Activated CD4-positive, alpha-beta T cell treated with anti-CD3 and anti-CD28 coated beads, Interleukin-2, amount 50 U/mL, for 1 hour (primary cell): ENCODE results near the gene ZNF808.
"Not testable (repeated sequence)": the region's sequence is repeated elsewhere in the genome, so short reads cannot be mapped to it uniquely, and the experiment has no call there.

Experiments used
- DNase-seq: peaks from one replicate; pipeline ENCODE4 v3.0.0-alpha.2; 2020

The ZNF808 gene

GRCh38 chr19:52527134-52527955 lies at the start of gene ZNF808:
Gene ZNF808 (plus strand): TSS chr19:52527668. CDS start chr19:52543285, 15,617 bp downstream.
- DNase-seq: peak; percentile 98

DNA sequence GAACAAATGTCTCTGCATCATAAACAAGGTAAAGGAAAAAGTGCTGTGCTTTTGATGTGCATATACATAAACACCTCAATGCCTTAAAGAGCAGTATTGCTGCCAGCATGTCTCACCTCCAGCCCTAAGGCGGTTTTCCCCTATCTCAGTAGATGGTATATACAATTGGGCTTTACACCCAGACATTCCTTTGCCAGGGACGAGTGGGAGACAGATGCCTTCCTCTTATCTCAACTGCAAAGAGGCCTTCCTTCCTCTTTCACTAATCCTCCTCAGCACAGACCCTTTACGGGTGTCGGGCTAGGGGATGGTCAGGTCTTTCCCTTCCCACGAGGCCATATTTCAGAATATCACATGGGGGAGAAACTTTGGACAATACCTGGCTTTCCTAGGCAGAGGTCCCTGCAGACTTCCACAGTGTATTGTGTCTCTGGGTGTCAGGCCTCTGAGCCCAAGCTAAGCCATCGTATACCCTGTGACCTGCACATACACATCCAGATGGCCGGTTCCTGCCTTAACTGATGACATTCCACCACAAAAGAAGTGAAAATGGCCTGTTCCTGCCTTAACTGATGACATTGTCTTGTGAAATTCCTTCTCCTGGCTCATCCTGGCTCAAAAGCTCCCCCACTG lies 43.2 kb upstream of the ZNF808 start:
- not testable (repeated sequence) for DNase-seq

GRCh38 chr19:52485064-52485463 lies 42.4 kb upstream of the ZNF808 start:
- DNase-seq: not testable (repeated sequence)

DNA sequence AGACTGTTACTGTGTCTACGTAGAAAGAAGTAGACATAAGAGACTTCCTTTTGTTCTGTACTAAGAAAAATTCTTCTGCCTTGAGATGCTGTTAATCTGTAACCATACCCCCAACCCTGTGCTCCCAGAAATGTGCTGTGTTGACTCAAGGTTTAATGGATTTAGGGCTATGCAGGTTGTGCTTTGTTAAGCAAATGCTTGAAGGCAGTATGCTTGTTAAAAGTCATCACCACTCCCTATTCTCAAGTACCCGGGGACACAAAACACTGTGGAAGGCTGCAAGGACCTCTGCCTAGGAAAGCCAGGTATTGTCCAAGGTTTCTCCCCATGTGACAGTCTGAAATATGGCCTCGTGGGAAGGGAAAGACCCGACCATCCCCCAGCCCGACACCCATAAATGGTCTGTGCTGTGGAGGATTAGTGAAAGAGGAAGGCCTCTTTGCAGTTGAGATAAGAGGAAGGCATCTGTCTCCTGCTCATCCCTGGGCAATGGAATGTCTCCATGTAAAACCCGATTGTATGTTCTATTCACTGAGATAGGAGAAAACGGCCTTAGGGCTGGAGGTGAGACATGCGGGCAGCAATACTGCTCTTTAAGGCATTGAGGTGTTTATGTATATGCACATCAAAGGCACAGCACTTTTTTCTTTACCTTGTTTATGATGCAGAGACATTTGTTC lies 41.8 kb upstream of the ZNF808 start:
- not testable (repeated sequence) for DNase-seq

DNA sequence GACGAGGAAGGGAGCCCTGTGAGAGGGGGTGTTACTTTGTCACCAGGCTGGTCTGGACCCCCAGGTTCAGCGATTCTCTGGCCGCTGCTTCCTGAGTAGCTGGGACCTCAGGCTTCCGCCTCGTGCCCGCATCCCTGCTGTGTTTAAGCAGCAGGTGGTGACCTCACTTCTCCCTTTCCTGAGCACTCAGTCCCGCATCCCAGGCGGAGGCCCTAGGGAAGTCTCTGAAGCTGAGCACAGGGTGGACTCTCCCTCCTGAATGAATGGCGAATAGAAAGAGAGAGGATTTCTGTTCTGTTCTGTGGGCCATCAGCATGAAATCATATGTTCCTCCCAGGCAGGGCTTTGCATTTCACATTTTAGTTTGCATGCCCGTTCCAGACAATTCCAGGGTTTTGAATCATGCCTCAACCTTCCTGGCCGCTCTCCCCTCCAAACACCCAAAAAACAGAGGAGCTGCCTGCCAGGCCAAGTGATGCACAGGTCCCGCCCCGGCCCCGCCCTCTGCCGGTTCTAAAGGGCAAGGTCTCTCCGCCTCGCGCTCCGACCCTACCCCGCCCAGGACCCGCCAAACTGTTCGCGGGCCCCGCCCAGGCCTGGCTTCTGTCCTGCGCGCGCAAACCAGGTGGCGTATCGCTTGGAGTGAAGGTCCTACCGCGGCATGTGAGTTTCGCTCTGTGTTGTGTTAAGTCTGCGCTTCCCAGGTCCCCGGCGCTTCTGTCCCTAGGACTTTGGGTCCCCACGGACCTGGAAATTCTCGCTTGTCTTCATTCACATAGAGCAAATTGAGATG lies 35.1 kb upstream of the ZNF808 start:
- DNase-seq: no peak

GRCh38 chr19:52492994-52493470 lies 34.4 kb upstream of the ZNF808 start:
- no peak for DNase-seq

GRCh38 chr19:52494518-52494917 lies 33.0 kb upstream of the ZNF808 start:
- DNase-seq: no peak

DNA sequence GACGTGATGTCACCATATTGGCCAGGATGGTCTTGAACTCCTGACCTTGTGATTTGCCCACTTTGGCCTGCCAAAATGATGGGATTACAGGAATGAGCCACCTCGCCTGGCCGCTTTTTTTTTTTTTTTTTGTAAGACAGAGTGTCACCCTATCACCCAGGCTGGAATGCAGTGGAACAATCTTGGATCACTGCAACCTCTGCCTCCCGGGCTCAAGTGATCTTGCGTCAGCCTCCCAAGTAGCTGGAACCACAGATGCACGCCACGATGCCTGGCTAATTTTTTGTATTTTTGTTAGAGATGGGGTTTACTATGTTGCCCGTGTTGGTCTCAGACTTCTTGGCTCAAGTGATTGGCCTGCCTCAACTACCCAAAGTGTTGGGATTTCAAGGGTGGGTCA lies 28.9 kb upstream of the ZNF808 start:
- no peak for DNase-seq

DNA sequence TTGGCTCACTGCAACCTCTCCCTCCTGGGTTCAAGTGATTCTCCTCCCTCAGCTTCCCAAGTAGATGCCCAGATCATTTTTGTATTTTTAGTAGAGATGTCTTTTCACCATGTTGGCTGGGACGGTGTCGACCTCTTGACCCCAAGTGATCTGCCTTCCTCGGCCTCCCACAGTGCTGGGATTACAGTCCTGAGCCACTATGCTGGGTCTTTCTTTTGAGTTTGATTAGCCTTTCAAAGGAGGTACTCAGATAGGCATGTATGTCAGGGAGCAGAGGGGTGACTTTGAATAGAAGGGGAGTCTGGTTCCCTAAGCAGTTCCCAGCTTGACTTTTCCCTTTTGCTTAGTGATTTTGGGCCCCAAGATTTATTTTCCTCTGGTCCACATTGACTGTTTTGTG lies 27.0 kb upstream of the ZNF808 start:
- not testable (repeated sequence) for DNase-seq

GRCh38 chr19:52500991-52501390 lies 26.5 kb upstream of the ZNF808 start:
- DNase-seq: not testable (repeated sequence)

DNA sequence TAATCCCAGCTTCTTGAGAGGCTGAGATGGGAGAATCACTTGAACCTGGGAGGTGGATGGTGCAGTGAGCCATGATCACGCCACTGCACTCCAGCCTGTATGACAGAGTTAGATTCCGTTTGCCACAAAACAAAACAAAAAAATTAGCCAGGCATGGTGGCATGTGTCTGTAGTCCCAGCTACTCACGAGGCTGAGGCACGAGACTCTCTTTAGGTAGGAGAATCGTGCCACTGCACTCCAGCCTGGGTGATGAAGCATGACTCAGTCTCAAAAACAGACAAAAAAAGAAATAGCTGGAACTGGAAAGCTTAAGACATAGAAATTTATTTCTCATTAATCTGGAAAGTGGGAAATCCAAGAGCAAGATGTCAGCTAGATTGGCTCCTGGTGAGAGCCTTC lies 20.2 kb upstream of the ZNF808 start:
- no peak for DNase-seq

DNA sequence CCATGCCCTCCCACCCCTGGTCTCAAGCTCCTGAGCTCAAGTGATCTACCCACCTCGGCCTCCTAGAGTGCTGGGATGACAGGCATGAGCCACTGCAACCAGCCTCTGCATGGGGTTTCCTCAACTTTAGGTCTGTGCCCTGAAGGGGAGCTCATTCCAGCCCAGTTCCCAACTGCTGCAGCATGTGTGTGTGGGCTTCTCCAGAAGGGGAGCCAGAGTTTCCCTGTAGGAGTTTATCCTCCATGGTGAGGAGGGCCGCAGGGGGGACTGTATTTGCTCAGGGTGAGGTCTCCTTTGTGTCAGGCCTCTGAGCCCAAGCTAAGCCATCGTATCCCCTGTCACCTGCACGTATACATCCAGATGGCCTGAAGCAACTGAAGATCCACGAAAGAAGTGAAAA lies 11.3 kb upstream of the ZNF808 start:
- no peak for DNase-seq

DNA sequence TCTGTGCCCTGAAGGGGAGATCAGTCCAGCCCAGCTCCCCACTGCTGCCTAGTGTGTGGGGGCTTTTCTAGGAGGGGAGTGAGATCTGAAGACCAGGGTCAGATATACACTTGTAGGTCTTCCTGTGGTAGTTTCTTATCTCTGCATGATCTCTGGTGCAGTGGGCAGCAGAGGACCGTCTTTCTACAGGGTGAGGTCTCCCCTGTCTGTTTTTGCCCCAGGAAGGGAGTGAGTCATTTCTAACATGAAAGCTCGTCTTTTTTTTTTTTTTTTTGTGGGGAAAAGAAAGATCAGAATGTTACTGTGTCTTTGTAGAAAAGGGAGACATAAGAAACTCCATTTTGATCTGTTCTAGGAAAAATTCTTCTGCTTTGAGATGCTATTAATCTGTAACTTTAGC lies 8.8 kb upstream of the ZNF808 start:
- DNase-seq: no peak

- DNase-seq: not testable (repeated sequence)
Observed at GRCh38 chr19:52519175-52519574, 8.3 kb upstream of the ZNF808 start.

- no peak for DNase-seq
Observed at GRCh38 chr19:52520013-52520412, 7.5 kb upstream of the ZNF808 start.

- no peak for DNase-seq
Observed at GRCh38 chr19:52522551-52522950, 4.9 kb upstream of the ZNF808 start.

DNA sequence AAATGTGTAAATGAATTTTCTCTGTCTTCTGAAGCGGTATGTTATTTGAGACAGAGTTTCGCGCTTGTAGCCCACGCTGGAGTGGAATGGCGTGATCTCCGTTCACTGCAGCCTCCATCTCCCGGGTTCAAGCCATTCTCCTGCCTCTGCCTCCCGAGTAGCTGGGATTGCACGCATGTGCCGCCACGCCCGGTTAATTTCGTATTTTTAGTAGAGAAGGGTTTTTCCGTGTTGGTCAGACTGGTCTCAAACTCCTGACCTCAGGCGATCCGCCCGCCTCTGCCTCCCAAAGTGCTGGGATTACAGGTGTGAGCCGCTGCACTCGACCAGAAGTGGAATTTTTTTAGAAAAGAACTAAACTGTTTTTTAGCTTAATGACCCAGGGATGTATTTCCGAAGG lies 3.4 kb upstream of the ZNF808 start:
- DNase-seq: no peak

GRCh38 chr19:52527956-52528351 lies 486 bp downstream of the ZNF808 start:
- no peak for DNase-seq

DNA sequence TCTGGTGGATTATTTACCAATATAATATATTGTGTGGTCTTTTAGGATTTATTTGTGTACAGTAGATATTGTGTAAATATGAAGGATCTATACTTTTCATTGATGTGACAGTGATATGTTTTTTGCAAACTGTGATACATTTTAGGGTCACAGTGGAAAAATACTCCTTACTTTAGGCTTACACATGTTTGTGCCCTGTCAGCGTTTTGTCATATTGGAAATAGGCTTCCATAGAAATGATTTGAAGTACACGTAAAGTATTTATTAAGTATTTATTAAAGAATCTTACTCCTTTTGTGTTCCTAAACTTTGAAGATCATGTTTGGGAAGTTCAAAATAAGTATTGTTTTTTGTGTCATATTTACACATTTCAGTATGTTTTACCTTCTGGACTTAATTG lies 5.0 kb downstream of the ZNF808 start:
- DNase-seq: no peak

DNA sequence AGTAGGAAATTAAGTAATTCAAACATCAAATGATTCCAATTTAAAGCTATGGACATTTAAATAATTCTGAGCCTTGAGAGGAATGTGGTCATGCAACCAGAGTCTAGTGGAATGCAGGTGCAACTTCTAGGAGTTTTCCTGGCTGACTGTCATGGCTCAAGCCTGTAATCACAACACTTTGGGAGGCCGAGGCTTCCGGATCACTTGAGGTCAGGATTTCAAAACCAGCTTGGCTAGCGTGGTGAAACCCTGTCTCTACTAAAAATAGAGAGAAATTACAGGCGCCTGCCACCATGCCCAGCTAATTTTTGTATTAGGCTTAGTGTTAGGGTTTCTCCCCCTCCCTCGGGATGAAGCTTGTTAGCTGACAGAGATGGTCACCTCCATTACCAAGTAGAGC lies 6.4 kb downstream of the ZNF808 start:
- DNase-seq: no peak

DNA sequence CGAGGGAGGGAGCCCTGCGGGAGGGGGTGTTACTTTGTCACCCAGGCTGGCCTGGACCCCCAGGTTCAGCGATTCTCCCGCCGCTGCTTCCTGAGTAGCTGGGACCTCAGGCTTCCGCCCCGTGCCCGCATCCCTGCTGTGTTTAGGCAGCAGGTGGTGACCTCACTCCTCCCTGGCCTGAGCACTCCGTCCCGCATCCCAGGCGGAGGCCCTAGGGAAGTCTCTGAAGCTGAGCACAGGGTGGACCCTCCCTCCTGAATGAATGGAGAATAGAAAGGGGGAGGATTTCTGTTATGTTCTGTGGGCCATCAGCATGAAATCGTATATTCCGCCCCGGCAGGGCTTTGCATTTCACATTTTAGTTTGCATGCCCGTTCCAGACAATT lies 7.9 kb downstream of the ZNF808 start:
- peak; percentile 3 for DNase-seq

- DNase-seq: peak; percentile 88
Observed at GRCh38 chr19:52535771-52536447, 8.4 kb downstream of the ZNF808 start.
